GM23338 (cell line): ENCODE data around the gene DDA1. TPM values are rescaled to one million over a fixed set of nuclear protein-coding genes. Genes with fewer than 3 reads are reported as not detected.

Source experiments
- ATAC-seq: fragments of 200-7000 bp; cut with Tn5 transposase; 3 replicates; pipeline ENCODE4 v1.9.1; 2020
- DNase-seq: peaks from one replicate; pipeline ENCODE4 v3.0.0-alpha.2; 2015; ENCODE audit warnings: low spot score
- H2AFZ ChIP-seq: fragments of 200-600 bp; sonication (generic); 2 replicates; pipeline ENCODE4 v1.8.0; 2016; ENCODE audit warnings: antibody characterized with exemption, mild to moderate bottlenecking, moderate library complexity
- H3F3A ChIP-seq: fragments of 200-600 bp; sonication (generic); replicated peaks from 2 replicates; pipeline ENCODE4 v1.8.0; 2017; ENCODE audit warnings: antibody characterized with exemption, mixed run types, low read depth
- H3K27ac ChIP-seq: fragments of 200-600 bp; sonication (generic); 2 replicates; pipeline ENCODE4 v1.6.1; 2016; ENCODE audit warnings: low read depth
- H3K27me3 ChIP-seq: fragments of 200-600 bp; sonication (generic); 2 replicates; pipeline ENCODE4 v1.8.0; 2016; ENCODE audit warnings: mild to moderate bottlenecking, mixed run types, moderate library complexity; ENCODE audit not compliant: insufficient read depth
- H3K36me3 ChIP-seq: fragments of 200-600 bp; sonication (generic); 2 replicates; pipeline ENCODE4 v1.8.0; 2016; ENCODE audit warnings: mild to moderate bottlenecking; ENCODE audit not compliant: insufficient read depth
- H3K4me1 ChIP-seq: fragments of 200-600 bp; sonication (generic); 2 replicates; pipeline ENCODE4 v1.8.0; 2016; ENCODE audit warnings: mild to moderate bottlenecking, moderate library complexity; ENCODE audit not compliant: insufficient read depth
- H3K4me2 ChIP-seq: fragments of 200-600 bp; sonication (generic); 2 replicates; pipeline ENCODE4 v1.7.1; 2017; ENCODE audit warnings: mixed run types
- H3K4me3 ChIP-seq: fragments of 200-600 bp; sonication (generic); 2 replicates; pipeline ENCODE4 v1.6.1; 2016; ENCODE audit warnings: mixed run types
- H3K79me2 ChIP-seq: fragments of 200-600 bp; sonication (generic); replicated peaks from 2 replicates; pipeline ENCODE4 v1.8.0; 2017; ENCODE audit warnings: mild to moderate bottlenecking; ENCODE audit not compliant: insufficient read depth
- H3K9me2 ChIP-seq: fragments of 200-600 bp; sonication (generic); 2 replicates; pipeline ENCODE4 v1.8.0; 2017; ENCODE audit not compliant: insufficient read depth
- H4K20me1 ChIP-seq: fragments of 200-600 bp; sonication (generic); replicated peaks from 2 replicates; pipeline ENCODE4 v1.8.0; 2017; ENCODE audit warnings: mild to moderate bottlenecking; ENCODE audit not compliant: insufficient read depth
- H3K27ac Mint-ChIP-seq: 2 replicates; pipeline ENCODE4 v1.8.0; 2020; ENCODE audit warnings: inconsistent platforms, mild to moderate bottlenecking, moderate library complexity, mixed read lengths
- H3K27me3 Mint-ChIP-seq: 3 replicates; pipeline ENCODE4 v1.8.0; 2022; ENCODE audit warnings: low read depth, mild to moderate bottlenecking, moderate library complexity, mixed read lengths, inconsistent platforms; ENCODE audit not compliant: insufficient read depth, poor library complexity
- H3K36me3 Mint-ChIP-seq: 3 replicates; pipeline ENCODE4 v1.8.0; 2021; ENCODE audit warnings: low read depth, mild to moderate bottlenecking, inconsistent platforms, moderate library complexity, mixed read lengths
- H3K4me1 Mint-ChIP-seq: 3 replicates; pipeline ENCODE4 v1.8.0; 2020; ENCODE audit warnings: mild to moderate bottlenecking, inconsistent platforms, mixed read lengths
- H3K4me3 Mint-ChIP-seq: 3 replicates; pipeline ENCODE4 v1.8.0; 2021; ENCODE audit warnings: moderate library complexity, mild to moderate bottlenecking, inconsistent platforms, mixed read lengths
- H3K9me3 Mint-ChIP-seq: 3 replicates; pipeline ENCODE4 v1.8.0; 2020; ENCODE audit warnings: moderate library complexity, mild to moderate bottlenecking, inconsistent platforms, mixed read lengths
- CREB1 ChIP-seq: fragments of 250-450 bp; sonication (Bioruptor Pico); IDR thresholded peaks from 2 replicates; pipeline ENCODE4 v1.5.0; 2020; ENCODE audit warnings: low read depth, mild to moderate bottlenecking, moderate library complexity
- EZH2 ChIP-seq: fragments of 200-600 bp; sonication (generic); IDR thresholded peaks from one replicate; pipeline ENCODE4 v1.8.0; 2017; ENCODE audit warnings: antibody characterized with exemption, mild to moderate bottlenecking, low read depth; ENCODE audit not compliant: unreplicated experiment
- EZH2phosphoT487 ChIP-seq: fragments of 200-600 bp; sonication (generic); IDR thresholded peaks from one replicate; pipeline ENCODE4 v1.8.1; 2018; ENCODE audit warnings: antibody characterized with exemption; ENCODE audit not compliant: unreplicated experiment
- JUNB ChIP-seq: IDR thresholded peaks from one replicate; pipeline ENCODE4 v1.6.1; 2016; ENCODE audit warnings: antibody characterized with exemption; ENCODE audit not compliant: unreplicated experiment
- NANOG ChIP-seq: IDR thresholded peaks from 2 replicates; pipeline ENCODE4 v1.6.1; 2016; ENCODE audit warnings: antibody characterized with exemption, borderline replicate concordance
- POLR2AphosphoS5 ChIP-seq: IDR thresholded peaks from 2 replicates; pipeline ENCODE4 v1.6.1; 2016; ENCODE audit warnings: antibody characterized with exemption, low read depth
- STAT1 ChIP-seq: IDR thresholded peaks from one replicate; pipeline ENCODE4 v1.6.1; 2016; ENCODE audit warnings: antibody characterized with exemption; ENCODE audit not compliant: unreplicated experiment
- ZNF114 ChIP-seq: fragments of 250-450 bp; sonication (Bioruptor Pico); IDR thresholded peaks from 2 replicates; pipeline ENCODE4 v1.5.0; 2020; ENCODE audit warnings: mild to moderate bottlenecking, moderate library complexity
- ZNF331 ChIP-seq: fragments of 250-450 bp; sonication (Bioruptor Pico); IDR thresholded peaks from 2 replicates; pipeline ENCODE4 v1.5.0; 2020; ENCODE audit warnings: low read depth, mild to moderate bottlenecking, moderate library complexity
- polyA plus RNA-seq: library from polyadenylated mRNA; unstranded; fragments of >200 nt; fragmentation: Nextera tagmentation; extraction: Ambion mirVana; gene quantifications from 2 replicates; pipeline ENCODE4 v1.2.1, GENCODE V29; 2016
- total RNA-seq: library from RNA; depleted of rRNA; stranded (reverse); fragments of >200 nt; shearing (Covaris generic); gene quantifications from 2 replicates; pipeline ENCODE4 v1.2.3, GENCODE V29; 2014
- TF ChIP-seq, protein P1 (sequence below): IDR thresholded peaks from 2 replicates; pipeline ENCODE4 v1.6.1; 2016; ENCODE audit warnings: antibody characterized with exemption
- TF ChIP-seq, protein P2 (sequence below), 2 experiments: fragments of 200-600 bp in 1 of 2; sonication (generic) in 1 of 2; conservative IDR thresholded peaks; 2 replicates each; pipeline versions ENCODE4 v1.5.1 to v1.6.1; 2016 to 2017; ENCODE audit warnings: antibody characterized with exemption in 2 of 2, low read depth in 2 of 2, mild to moderate bottlenecking in 2 of 2, moderate library complexity in 1 of 2
- TF ChIP-seq, protein P3 (sequence below): fragments of 250-450 bp; sonication (Bioruptor Pico); IDR thresholded peaks from 2 replicates; pipeline ENCODE4 v1.5.0; 2020; ENCODE audit warnings: mild to moderate bottlenecking, moderate library complexity
- TF ChIP-seq, protein P4 (sequence below): IDR thresholded peaks from one replicate; pipeline ENCODE4 v1.6.1; 2018; ENCODE audit warnings: antibody characterized with exemption; ENCODE audit not compliant: unreplicated experiment

The DDA1 gene
- total and polyA plus RNA-seq, 2 experiments from 2014 or later, result 34.6 to 107 TPM

DNA sequence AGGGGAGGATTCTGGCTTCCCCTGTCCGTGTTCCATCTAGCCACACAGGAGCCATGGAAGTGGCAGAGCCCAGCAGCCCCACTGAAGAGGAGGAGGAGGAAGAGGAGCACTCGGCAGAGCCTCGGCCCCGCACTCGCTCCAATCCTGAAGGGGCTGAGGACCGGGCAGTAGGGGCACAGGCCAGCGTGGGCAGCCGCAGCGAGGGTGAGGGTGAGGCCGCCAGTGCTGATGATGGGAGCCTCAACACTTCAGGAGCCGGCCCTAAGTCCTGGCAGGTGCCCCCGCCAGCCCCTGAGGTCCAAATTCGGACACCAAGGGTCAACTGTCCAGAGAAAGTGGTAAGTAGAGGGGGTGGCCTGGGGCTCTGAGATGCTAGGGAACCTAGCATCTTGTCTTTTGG, 40.6 kb upstream of the DDA1 start:
- DNase-seq (no peak), ATAC-seq (no peak)
- no peak overlapping the region for H3K27ac Mint-ChIP-seq
- no peak overlapping the region for H2AFZ ChIP-seq
- H3K4me1 ChIP-seq, result 0 out of 2 replicates have a peak, but pooled peaks cover 5% of the 10 kb centered on the region
- H3K4me3 ChIP-seq, result no peak overlapping the region; the same call in 1 of the 2 replicates
- H3F3A ChIP-seq, result peaks cover 4% of the 10 kb centered on the region; the same call in 1 of the 2 replicates
- no peak overlapping the region for H3K4me2 ChIP-seq
- peaks cover 34% of the 10 kb centered on the region for H3K36me3 Mint-ChIP-seq
- peaks cover 21% of the 10 kb centered on the region for H3K27me3 Mint-ChIP-seq
- no peaks in the 10 kb centered on the region for H3K9me2 ChIP-seq
- H3K27me3 ChIP-seq, result no peaks in the 10 kb centered on the region
- H3K36me3 ChIP-seq, result peaks cover 4% of the 10 kb centered on the region
- 0 out of 2 replicates have a peak overlapping the region, but pooled peaks have one; percentile 20 for H3K27ac ChIP-seq
- peaks cover 6% of the 10 kb centered on the region; the same call in 2 of the 3 replicates for H3K9me3 Mint-ChIP-seq
- peak overlapping the region; percentile 96 for H3K4me3 Mint-ChIP-seq
- TF ChIP-seq, protein P1, sequence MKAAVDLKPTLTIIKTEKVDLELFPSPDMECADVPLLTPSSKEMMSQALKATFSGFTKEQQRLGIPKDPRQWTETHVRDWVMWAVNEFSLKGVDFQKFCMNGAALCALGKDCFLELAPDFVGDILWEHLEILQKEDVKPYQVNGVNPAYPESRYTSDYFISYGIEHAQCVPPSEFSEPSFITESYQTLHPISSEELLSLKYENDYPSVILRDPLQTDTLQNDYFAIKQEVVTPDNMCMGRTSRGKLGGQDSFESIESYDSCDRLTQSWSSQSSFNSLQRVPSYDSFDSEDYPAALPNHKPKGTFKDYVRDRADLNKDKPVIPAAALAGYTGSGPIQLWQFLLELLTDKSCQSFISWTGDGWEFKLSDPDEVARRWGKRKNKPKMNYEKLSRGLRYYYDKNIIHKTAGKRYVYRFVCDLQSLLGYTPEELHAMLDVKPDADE, result no peak
- TF ChIP-seq NANOG (no peak), ZNF114 (CRISPR knock-in tag) (no peak), CREB1 (CRISPR knock-in tag) (no peak), JUNB (no peak), ZNF331 (CRISPR knock-in tag) (no peak), EZH2phosphoT487 (no peak), STAT1 (no peak), EZH2 (no peak), POLR2AphosphoS5 (no peak)
- TF ChIP-seq, protein P2, sequence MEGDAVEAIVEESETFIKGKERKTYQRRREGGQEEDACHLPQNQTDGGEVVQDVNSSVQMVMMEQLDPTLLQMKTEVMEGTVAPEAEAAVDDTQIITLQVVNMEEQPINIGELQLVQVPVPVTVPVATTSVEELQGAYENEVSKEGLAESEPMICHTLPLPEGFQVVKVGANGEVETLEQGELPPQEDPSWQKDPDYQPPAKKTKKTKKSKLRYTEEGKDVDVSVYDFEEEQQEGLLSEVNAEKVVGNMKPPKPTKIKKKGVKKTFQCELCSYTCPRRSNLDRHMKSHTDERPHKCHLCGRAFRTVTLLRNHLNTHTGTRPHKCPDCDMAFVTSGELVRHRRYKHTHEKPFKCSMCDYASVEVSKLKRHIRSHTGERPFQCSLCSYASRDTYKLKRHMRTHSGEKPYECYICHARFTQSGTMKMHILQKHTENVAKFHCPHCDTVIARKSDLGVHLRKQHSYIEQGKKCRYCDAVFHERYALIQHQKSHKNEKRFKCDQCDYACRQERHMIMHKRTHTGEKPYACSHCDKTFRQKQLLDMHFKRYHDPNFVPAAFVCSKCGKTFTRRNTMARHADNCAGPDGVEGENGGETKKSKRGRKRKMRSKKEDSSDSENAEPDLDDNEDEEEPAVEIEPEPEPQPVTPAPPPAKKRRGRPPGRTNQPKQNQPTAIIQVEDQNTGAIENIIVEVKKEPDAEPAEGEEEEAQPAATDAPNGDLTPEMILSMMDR (conservative IDR thresholded peaks at IDR 0.05; ENCODE audit: low read depth in 2 of 2), result no peak
- TF ChIP-seq, protein P3, sequence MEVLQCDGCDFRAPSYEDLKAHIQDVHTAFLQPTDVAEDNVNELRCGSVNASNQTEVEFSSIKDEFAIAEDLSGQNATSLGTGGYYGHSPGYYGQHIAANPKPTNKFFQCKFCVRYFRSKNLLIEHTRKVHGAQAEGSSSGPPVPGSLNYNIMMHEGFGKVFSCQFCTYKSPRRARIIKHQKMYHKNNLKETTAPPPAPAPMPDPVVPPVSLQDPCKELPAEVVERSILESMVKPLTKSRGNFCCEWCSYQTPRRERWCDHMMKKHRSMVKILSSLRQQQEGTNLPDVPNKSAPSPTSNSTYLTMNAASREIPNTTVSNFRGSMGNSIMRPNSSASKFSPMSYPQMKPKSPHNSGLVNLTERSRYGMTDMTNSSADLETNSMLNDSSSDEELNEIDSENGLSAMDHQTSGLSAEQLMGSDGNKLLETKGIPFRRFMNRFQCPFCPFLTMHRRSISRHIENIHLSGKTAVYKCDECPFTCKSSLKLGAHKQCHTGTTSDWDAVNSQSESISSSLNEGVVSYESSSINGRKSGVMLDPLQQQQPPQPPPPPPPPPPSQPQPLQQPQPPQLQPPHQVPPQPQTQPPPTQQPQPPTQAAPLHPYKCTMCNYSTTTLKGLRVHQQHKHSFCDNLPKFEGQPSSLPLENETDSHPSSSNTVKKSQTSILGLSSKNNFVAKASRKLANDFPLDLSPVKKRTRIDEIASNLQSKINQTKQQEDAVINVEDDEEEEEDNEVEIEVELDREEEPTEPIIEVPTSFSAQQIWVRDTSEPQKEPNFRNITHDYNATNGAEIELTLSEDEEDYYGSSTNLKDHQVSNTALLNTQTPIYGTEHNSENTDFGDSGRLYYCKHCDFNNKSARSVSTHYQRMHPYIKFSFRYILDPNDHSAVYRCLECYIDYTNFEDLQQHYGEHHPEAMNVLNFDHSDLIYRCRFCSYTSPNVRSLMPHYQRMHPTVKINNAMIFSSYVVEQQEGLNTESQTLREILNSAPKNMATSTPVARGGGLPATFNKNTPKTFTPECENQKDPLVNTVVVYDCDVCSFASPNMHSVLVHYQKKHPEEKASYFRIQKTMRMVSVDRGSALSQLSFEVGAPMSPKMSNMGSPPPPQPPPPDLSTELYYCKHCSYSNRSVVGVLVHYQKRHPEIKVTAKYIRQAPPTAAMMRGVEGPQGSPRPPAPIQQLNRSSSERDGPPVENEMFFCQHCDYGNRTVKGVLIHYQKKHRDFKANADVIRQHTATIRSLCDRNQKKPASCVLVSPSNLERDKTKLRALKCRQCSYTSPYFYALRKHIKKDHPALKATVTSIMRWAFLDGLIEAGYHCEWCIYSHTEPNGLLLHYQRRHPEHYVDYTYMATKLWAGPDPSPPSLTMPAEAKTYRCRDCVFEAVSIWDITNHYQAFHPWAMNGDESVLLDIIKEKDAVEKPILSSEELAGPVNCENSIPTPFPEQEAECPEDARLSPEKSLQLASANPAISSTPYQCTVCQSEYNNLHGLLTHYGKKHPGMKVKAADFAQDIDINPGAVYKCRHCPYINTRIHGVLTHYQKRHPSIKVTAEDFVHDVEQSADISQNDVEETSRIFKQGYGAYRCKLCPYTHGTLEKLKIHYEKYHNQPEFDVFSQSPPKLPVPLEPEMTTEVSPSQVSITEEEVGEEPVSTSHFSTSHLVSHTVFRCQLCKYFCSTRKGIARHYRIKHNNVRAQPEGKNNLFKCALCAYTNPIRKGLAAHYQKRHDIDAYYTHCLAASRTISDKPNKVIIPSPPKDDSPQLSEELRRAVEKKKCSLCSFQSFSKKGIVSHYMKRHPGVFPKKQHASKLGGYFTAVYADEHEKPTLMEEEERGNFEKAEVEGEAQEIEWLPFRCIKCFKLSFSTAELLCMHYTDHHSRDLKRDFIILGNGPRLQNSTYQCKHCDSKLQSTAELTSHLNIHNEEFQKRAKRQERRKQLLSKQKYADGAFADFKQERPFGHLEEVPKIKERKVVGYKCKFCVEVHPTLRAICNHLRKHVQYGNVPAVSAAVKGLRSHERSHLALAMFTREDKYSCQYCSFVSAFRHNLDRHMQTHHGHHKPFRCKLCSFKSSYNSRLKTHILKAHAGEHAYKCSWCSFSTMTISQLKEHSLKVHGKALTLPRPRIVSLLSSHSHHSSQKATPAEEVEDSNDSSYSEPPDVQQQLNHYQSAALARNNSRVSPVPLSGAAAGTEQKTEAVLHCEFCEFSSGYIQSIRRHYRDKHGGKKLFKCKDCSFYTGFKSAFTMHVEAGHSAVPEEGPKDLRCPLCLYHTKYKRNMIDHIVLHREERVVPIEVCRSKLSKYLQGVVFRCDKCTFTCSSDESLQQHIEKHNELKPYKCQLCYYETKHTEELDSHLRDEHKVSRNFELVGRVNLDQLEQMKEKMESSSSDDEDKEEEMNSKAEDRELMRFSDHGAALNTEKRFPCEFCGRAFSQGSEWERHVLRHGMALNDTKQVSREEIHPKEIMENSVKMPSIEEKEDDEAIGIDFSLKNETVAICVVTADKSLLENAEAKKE (CRISPR knock-in tag), result no peak
- TF ChIP-seq, protein P4, sequence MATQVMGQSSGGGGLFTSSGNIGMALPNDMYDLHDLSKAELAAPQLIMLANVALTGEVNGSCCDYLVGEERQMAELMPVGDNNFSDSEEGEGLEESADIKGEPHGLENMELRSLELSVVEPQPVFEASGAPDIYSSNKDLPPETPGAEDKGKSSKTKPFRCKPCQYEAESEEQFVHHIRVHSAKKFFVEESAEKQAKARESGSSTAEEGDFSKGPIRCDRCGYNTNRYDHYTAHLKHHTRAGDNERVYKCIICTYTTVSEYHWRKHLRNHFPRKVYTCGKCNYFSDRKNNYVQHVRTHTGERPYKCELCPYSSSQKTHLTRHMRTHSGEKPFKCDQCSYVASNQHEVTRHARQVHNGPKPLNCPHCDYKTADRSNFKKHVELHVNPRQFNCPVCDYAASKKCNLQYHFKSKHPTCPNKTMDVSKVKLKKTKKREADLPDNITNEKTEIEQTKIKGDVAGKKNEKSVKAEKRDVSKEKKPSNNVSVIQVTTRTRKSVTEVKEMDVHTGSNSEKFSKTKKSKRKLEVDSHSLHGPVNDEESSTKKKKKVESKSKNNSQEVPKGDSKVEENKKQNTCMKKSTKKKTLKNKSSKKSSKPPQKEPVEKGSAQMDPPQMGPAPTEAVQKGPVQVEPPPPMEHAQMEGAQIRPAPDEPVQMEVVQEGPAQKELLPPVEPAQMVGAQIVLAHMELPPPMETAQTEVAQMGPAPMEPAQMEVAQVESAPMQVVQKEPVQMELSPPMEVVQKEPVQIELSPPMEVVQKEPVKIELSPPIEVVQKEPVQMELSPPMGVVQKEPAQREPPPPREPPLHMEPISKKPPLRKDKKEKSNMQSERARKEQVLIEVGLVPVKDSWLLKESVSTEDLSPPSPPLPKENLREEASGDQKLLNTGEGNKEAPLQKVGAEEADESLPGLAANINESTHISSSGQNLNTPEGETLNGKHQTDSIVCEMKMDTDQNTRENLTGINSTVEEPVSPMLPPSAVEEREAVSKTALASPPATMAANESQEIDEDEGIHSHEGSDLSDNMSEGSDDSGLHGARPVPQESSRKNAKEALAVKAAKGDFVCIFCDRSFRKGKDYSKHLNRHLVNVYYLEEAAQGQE, result no peak
- peaks cover 12% of the 10 kb centered on the region; the same call in 1 of the 2 replicates for H3K79me2 ChIP-seq
- H3K4me1 Mint-ChIP-seq, result peaks cover 15% of the 10 kb centered on the region
- H4K20me1 ChIP-seq, result no peaks in the 10 kb centered on the region
